ENCODE measurements around the gene FAM83F.

FAM83F gene

DNA sequence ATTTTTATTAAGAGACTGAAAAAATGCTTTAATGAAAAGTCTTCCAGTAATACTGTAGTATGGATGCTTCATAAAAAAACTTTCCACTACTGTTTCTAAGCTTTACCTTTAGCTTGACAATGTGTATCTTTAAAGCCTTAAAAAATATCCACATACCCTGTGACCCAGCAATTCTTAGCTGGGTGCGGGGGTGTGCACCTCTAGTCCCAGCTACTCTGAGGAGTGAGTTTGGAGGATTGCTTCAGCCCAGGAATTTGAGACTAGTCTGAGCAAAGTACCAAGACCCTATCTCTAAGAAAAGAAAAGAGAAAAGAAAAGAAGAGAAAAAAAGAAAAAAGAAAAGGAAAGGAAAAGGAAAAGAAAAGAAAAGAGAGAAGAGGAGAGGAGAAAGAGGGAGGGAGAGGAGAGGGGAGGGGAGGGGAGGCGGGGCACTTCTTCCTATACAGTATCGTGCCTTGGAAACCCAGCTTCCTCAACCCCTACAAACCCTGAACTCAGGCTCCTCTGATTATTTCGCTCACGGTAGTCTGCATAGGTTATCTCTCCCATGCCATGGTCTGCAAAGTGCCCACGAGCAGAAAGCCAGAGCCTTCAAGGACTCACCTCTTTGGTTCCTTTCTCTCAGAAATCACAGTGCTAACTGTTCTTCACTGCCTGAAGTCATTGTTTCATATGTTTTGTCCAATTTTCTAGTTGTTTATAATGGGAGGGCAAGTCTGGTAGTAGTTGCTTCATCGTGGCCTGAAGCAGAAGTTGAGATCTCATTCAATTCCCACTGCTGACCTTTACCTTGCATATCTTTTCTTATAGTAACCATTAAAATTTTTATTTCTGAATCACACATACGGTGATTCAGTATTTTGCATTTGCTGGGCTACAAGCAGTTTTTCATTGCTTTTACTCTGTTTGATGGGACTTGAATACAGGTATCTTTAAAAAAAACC, 82.2 kb downstream of the FAM83F start:
- DNase-seq (ENCODE audit: extremely low read depth, insufficient read length) = no peak
- Histone ChIP-seq H3K36me3 (ENCODE audit: control insufficient read depth, insufficient read depth, low read length) (no peaks in the 10 kb centered on the region), H3K4me3 (replicated peaks; ENCODE audit: low read depth, low read length) (no peak overlapping the region), H3K27me3 (replicated peaks; ENCODE audit: control insufficient read depth, insufficient read depth, low read length) (no peaks in the 10 kb centered on the region)
- TF ChIP-seq, protein P1, sequence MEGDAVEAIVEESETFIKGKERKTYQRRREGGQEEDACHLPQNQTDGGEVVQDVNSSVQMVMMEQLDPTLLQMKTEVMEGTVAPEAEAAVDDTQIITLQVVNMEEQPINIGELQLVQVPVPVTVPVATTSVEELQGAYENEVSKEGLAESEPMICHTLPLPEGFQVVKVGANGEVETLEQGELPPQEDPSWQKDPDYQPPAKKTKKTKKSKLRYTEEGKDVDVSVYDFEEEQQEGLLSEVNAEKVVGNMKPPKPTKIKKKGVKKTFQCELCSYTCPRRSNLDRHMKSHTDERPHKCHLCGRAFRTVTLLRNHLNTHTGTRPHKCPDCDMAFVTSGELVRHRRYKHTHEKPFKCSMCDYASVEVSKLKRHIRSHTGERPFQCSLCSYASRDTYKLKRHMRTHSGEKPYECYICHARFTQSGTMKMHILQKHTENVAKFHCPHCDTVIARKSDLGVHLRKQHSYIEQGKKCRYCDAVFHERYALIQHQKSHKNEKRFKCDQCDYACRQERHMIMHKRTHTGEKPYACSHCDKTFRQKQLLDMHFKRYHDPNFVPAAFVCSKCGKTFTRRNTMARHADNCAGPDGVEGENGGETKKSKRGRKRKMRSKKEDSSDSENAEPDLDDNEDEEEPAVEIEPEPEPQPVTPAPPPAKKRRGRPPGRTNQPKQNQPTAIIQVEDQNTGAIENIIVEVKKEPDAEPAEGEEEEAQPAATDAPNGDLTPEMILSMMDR (IDR thresholded peaks at IDR 0.05; ENCODE audit: insufficient read depth, low read length, poor library complexity, severe bottlenecking) = no peak

DNA sequence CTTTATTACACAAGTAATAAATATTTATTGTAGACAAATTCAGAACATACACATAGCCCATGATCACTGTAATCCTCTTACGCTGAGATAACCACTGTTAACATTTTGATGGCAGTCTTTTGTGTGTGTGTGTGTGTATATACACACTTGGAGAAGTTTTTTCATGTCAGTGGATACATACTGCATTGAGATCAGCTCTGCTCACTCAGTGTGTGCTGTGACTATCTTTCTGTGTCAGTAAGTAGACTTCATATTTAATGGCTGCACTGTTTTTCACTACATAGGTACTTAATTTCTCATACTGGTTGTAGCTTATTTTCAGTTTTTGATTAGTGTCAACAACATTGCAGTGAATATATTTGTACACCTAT, 82.9 kb downstream of the FAM83F start:
- H3K36me3 ChIP-seq (ENCODE audit: control insufficient read depth, insufficient read depth, low read length) = no peaks in the 10 kb centered on the region
- no peak overlapping the region for H3K4me3 ChIP-seq (replicated peaks; ENCODE audit: low read depth, low read length)
- no peaks in the 10 kb centered on the region for H3K27me3 ChIP-seq (replicated peaks; ENCODE audit: control insufficient read depth, insufficient read depth, low read length)

DNA sequence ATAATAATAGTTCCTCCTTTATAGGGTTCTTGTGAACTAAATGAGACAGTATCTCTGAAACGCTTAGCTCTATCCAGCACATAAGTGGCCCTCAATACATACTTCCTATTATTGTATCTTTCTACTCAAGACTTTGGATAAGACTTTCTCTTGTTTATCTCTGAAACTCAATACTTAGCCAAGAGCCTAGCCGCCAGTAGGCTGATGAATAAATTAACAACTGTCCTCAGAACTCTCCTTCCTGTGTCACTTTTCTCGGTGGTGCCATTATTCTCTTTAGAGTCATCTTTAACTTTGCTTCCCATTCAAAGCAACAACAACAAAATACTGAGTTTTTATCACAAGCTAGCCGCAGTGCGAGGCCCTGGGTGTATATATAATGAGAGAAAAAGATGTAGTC, 86.9 kb downstream of the FAM83F start:
- no peak for DNase-seq (ENCODE audit: extremely low read depth, insufficient read length)
- TF ChIP-seq, protein P1 (IDR thresholded peaks at IDR 0.05; ENCODE audit: insufficient read depth, low read length, poor library complexity, severe bottlenecking) = no peak
- Histone ChIP-seq H3K4me3 (replicated peaks; ENCODE audit: low read depth, low read length) (no peak overlapping the region), H3K36me3 (ENCODE audit: control insufficient read depth, insufficient read depth, low read length) (no peaks in the 10 kb centered on the region), H3K27me3 (replicated peaks; ENCODE audit: control insufficient read depth, insufficient read depth, low read length) (no peaks in the 10 kb centered on the region)

More for the DNA sequence above, 82.9 kb downstream of the FAM83F start:
- TF ChIP-seq, protein P1 (IDR thresholded peaks at IDR 0.05; ENCODE audit: insufficient read depth, low read length, poor library complexity, severe bottlenecking) = no peak
- no peak for DNase-seq (ENCODE audit: extremely low read depth, insufficient read length)

DNA sequence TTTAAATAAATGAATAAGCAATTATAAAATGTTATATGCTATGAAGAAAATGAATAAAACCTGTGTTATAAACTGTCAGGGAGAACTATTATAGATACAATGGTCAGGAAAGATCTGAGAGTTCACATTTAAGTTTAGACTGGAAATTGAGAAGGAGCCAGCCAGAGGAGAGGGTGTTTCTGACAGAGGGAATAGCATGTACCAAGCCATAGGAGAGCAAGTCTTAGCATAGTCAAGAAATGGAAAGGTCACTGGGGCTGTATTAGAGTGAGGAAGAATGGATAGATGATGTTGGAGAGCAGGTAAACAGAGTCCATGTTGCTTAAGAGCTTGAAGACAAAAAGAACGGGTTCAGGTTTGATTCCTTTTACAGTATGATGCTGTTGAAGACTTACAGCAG, 87.4 kb downstream of the FAM83F start:
- TF ChIP-seq, protein P1 (IDR thresholded peaks at IDR 0.05; ENCODE audit: insufficient read depth, low read length, poor library complexity, severe bottlenecking) = no peak
- Histone ChIP-seq H3K27me3 (replicated peaks; ENCODE audit: control insufficient read depth, insufficient read depth, low read length) (no peaks in the 10 kb centered on the region), H3K4me3 (replicated peaks; ENCODE audit: low read depth, low read length) (no peak overlapping the region), H3K36me3 (ENCODE audit: control insufficient read depth, insufficient read depth, low read length) (no peaks in the 10 kb centered on the region)
- no peak for DNase-seq (ENCODE audit: extremely low read depth, insufficient read length)

DNA sequence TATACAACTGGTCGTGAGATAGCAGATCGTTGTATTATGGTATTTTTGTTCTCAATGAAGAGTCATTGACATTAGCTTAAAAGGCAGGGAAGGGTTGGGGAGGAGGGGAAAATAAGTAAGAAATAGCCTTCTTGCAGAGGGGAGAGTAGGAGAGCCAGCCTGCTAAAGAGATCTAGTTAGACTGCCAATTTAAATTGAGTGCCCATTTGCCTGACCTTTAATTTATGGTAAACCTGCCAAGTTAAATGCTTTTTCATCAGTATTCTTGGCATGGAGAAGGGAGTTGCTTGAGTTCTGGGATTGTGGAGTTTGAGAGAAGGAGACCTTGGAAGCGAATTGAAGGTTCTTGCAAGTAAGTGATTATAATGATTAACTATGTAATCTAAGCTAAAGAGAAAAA, 89.0 kb downstream of the FAM83F start:
- no peak for DNase-seq (ENCODE audit: extremely low read depth, insufficient read length)
- H3K4me3 ChIP-seq (replicated peaks; ENCODE audit: low read depth, low read length) = no peak overlapping the region
- H3K27me3 ChIP-seq (replicated peaks; ENCODE audit: control insufficient read depth, insufficient read depth, low read length) = no peaks in the 10 kb centered on the region
- TF ChIP-seq, protein P1 (IDR thresholded peaks at IDR 0.05; ENCODE audit: insufficient read depth, low read length, poor library complexity, severe bottlenecking) = no peak
- no peaks in the 10 kb centered on the region for H3K36me3 ChIP-seq (ENCODE audit: control insufficient read depth, insufficient read depth, low read length)
